ENCODE results near the gene SMAD3. TPM values are rescaled to one million over a fixed set of nuclear protein-coding genes. Genes with fewer than 3 reads are reported as not detected.

SMAD3 gene
- total RNA-seq, 1 experiment from 2014 or later: 89.2 TPM

- H3K27ac ChIP-seq (ENCODE audit: low read depth, low read length): no peak overlapping the region
- ATAC-seq (no peak), DNase-seq (ENCODE audit: low read depth, low spot score) (no peak)
- peaks cover 75 to 96% of the 10 kb centered on the region in 2 experiments for H3K4me1 ChIP-seq (ENCODE audit: control insufficient read depth in 1 of 2, insufficient read depth in 2 of 2, low read length in 2 of 2)
- H3K27me3 ChIP-seq (ENCODE audit: insufficient read depth, low read length): no peaks in the 10 kb centered on the region
- peak overlapping the region; percentile 76 for H3K9ac ChIP-seq (ENCODE audit: low read length)
- RAD21 ChIA-PET (ENCODE audit: low non-redundant PET in 1 of 2, low total read pairs in 2 of 2, uncharacterized antibody in 2 of 2, unreplicated experiment in 2 of 2): interaction anchor here in 1 of 2 experiments (0.8 kb wide), 1 partner anchor 48 kb away, joined by 3 read pairs; no protein-coding TSS in a partner anchor
- H3K9me3 ChIP-seq (ENCODE audit: control insufficient read depth in 1 of 2, insufficient read depth in 1 of 2, low read depth in 1 of 2, low read length in 2 of 2): no peaks in the 10 kb centered on the region
- no peak overlapping the region for H2AFZ ChIP-seq (ENCODE audit: low read depth, low read length, poor library complexity, severe bottlenecking)
- peaks cover 0 to 13% of the 10 kb centered on the region in 2 experiments; a peak in 1 of 4 replicates for H3K36me3 ChIP-seq (ENCODE audit: control insufficient read depth in 1 of 2, insufficient read depth in 2 of 2, low read length in 2 of 2)
- H3K9me2 ChIP-seq (ENCODE audit: insufficient read depth): no peaks in the 10 kb centered on the region
- TF ChIP-seq SRF (IDR thresholded peaks at IDR 0.05; ENCODE audit: low read depth) (no peak), REST (IDR thresholded peaks at IDR 0.05; ENCODE audit: low read depth) (no peak), RAD21 (IDR thresholded peaks at IDR 0.05; ENCODE audit: low read depth) (no peak), YY1 (IDR thresholded peaks at IDR 0.05; ENCODE audit: extremely low read depth, insufficient replicate concordance, low read depth, low read length) (no peak), ZFX (IDR thresholded peaks at IDR 0.05) (no peak)
- intact Hi-C loops (cut with micrococcal nuclease): loop anchor here (10.0 kb wide), 1 partner anchor 202 kb away; no protein-coding TSS in a partner anchor
- POLR2A ChIA-PET: interaction anchor here (1.1 kb wide), 1 partner anchor 46 kb away, joined by 3 read pairs; no protein-coding TSS in a partner anchor
- H4K20me1 ChIP-seq (ENCODE audit: insufficient read depth): no peaks in the 10 kb centered on the region
- H3K4me3 ChIP-seq (replicated peaks in 1 of 2; ENCODE audit: low read depth in 1 of 2, low read length in 2 of 2): no peak overlapping the region
- CTCF ChIA-PET: no interaction called here
- H3K4me2 ChIP-seq (ENCODE audit: low read length): no peak overlapping the region
- peaks cover 94% of the 10 kb centered on the region for H3K79me2 ChIP-seq (ENCODE audit: insufficient read depth, low read length)
- no TSS peak for BruUV-seq (replicated peaks)
These were observed 37.6 kb downstream of the SMAD3 start for GRCh38 chr15:67103021-67103420.
